Stimulated activated CD8-positive, alpha-beta memory T cell treated with anti-CD3 and anti-CD28 coated beads, Interleukin-2, amount 100 ng/mL, for 48 hours (primary cell): ENCODE results near the gene MYL11.

Source experiments
- DNase-seq, 2 donors: peaks; one replicate each; pipeline ENCODE4 v3.0.0-alpha.2; 2020; ENCODE audit warnings: low read depth in 2 of 2

Gene MYL11

GRCh38 chr16:30370456-30371247, 4.0 kb upstream of the MYL11 start, which contains the start of gene TBC1D10B:
TSS of gene TBC1D10B (minus strand) at chr16:30370494. CDS start at chr16:30370183, 311 bp downstream.
- DNase-seq = peak; percentile 92 to 98

DNA sequence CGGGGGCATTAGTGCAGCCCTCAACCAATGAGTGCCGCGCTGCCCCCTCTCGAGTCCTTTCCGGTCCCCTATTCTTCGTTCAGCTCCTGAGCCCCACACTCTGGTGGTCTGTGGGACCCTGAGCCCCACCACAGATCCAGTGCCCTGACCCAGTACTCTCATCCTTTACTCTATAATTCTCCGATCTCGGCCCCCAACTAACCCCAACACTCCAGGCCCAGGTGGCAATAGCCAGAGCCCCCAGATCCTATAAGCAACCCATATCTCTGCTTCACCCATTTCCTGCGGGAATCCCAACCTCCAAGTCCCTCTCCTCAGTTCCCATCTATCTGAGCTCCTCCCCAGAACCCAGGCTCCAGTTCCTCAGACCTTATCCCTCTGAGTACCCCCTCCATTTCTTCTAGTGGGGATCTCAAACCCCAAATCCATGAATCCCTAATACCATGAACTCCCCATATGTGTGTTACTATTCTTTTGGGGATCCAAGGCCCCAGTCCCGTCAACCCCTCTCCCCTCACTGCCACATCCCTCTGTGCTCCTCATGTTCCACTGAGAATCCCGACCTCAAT, 3.3 kb upstream of the MYL11 start:
- DNase-seq = no peak

- DNase-seq = no peak
These were observed 2.4 kb upstream of the MYL11 start for GRCh38 chr16:30372038-30372712.

DNA sequence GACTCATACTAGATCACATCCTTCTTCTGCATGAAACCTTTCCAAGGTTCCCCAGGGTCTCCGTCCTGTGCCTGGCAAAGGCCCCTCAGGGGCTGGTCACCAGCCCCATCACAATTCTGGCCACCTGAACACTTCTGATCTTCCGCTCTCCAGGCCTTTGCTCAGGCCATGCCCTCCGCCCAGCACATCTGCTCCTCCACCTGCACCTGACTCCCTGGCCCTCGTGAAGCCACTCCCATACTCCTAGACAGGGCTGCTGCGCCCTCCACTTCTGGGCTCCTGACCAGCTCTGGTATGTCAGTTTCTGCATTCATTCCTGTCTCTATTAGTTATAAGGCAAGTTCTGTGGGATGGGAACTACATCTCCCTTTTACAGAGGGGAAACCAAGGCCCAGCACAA, 1.9 kb upstream of the MYL11 start:
- DNase-seq = no peak

DNA sequence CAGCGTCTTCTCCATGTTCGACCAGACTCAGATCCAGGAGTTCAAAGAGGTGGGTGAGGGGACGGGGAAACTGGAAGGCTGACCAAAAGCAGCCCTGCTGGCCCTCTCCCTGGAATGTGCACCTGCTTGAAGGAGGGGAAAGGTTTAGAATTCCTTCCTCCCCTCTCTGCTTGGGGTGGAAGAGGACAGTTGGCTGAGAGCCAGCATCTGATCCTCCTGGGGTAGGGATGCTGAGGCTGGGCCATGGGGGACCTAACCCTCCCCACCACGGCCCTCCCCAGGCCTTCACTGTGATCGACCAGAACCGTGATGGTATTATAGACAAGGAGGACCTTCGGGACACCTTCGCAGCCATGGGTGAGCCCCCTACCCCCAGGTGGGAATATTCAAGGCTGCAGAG, 1.3 kb downstream of the MYL11 start:
- DNase-seq = no peak

DNA sequence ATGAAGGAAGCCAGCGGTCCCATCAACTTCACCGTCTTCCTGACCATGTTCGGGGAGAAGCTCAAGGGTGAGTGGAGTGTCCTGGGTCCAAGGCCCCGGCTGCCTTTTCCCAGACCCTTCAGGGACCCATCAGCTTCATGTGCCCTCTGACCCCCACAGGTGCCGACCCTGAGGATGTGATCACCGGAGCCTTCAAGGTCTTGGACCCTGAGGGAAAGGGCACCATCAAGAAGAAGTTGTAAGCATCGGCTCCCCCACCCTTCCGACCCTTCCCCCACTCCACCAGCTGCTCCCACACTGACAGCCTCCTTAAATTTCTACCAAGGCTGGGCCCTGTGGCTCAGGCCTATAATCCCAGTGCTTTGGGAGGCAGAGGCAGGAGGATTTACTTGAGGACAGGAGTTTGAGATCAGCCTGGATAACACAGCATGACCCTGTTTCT, 1.9 kb downstream of the MYL11 start:
- DNase-seq = no peak

DNA sequence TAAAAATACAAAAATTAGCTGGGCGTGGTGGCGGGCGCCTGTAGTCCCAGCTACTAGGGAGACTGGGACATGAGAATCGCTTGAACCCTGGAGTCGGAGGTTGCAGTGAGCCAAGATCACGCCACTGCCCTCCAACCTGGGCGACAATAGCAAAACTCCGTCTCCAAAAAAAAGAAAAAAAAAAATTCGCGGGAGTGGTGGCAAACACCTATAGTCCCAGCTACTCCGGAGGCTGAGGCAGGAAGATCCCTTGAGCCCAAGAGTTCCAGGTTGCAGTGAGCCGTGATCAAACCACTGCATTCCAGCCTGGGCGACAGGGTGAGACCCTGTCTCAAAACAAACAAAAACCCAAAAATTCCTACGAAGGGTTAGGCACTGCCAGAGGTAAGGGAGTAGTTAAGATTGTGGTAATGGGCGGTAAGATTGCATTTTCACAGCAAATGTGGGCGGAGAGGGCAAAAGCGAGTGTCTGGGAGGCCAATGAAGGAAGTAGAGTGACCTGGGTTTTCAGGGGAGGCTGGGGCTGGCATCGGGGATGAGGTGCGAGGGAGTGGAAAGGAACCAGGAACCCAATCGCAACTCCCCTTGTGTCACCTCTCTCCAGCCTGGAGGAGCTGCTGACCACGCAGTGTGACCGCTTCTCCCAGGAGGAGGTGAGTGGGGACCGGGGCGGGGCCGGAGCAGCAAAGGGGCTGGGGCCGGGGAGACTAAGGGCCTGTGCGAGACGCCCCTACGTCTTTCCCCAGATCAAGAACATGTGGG, 2.6 kb downstream of the MYL11 start:
- DNase-seq = no peak

- DNase-seq = peak; percentile 69 to 78
These were observed 3.2 kb downstream of the MYL11 start for GRCh38 chr16:30377812-30378235.

- DNase-seq = peak; percentile 99 to 100
These were observed 3.9 kb downstream of the MYL11 start for GRCh38 chr16:30378236-30379157.

DNA sequence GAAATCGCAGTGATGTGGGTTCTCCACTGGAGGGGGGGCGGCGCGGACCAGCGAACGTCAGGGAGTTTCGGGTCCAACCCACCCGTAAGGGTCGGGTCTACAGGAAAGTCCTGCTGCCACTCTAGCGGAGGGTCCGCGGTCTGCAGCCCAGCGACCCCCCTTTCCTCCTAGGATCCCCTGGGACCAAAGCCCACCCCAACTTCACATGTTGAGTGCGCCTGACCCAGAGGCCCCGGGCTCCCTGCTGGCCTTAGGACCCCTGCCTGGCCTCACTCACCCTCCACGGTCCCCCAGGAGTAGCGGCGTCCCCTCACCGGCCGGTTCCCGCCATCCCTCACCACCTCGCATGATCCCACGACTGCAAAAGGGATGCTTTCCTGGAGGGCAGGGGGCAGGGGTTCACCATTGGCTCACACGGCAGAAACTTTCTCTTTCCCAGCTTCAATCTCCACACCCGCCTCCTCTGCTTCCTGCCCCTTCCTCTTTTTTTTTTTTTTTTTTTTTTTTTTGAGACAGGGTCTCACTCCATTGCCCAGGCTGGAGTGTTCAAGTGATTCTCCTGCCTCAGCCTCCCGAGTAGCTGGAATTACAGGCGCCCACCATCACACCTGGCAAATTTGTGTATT, 4.7 kb downstream of the MYL11 start:
- no peak for DNase-seq

DNA sequence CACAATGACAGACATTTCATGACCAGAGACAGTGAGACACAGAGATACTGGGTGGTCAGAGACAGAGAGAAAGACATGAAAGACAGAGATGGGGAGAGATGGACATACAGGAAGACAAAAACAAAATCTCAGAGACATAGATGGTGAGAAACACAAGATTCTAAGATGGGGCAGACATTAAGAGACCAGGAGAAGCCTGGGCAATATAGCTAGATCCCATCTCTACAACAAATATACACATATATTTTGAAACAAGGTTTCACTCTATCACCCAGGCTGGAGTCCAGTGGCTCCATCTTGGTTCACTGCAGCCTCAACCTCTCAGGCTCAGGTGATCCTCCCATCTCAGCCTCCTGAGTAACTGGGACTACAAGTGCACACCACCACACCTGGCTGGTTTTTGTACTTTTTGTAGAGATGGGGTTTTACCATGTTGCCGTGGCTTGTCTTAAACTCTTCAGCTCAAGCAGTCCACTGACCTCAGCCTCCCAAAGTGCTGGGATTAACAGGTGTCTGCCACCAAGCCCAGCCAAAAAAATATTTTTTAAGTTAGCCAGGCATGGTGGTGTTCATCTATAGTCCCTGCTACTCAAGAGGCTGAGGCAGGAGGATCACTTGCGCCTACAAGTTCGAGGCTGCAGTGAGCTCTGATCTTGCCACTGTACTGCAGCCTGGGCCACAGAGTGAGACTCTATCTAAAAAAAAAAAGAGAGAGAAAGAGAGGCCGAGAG, 5.6 kb downstream of the MYL11 start:
- no peak for DNase-seq

GRCh38 chr16:30380803-30381208, 6.2 kb downstream of the MYL11 start:
- DNase-seq = no peak

DNA sequence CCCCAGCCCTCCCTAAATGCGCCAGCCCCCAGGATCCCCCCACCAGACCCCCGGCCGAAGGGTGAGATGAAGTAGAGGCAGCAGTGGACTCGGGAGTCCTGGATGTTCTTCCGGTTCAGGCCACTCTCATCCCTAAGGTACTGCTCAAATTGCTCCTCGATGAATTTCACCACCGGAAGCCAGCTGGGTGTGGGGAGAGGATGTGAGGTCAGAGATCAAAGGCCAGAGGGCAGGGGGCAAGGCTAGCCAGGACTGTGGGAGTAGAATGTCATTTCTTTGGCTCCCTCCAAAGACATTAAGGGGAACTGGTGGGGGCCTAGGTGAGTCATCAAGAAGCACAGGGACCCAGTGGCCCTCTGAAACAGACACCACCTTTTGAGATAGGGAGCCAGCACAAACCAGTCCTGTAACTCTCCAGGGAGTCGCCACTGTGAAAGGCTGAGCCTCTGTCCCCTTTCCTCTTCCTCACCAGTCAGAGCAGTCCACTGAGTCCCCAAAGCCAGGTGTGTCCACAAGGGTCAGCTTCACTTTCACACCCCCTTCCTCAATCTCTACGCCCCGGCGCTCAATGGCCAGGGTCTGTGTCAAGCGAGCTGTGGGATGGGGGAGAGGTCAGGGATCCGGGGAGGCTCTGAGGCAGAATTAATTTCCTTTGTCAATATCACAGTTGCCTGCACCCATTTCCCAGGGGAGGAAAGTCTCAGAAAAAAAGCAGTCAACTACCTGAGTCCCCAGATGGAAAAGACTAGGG, 6.9 kb downstream of the MYL11 start:
- DNase-seq = no peak

DNA sequence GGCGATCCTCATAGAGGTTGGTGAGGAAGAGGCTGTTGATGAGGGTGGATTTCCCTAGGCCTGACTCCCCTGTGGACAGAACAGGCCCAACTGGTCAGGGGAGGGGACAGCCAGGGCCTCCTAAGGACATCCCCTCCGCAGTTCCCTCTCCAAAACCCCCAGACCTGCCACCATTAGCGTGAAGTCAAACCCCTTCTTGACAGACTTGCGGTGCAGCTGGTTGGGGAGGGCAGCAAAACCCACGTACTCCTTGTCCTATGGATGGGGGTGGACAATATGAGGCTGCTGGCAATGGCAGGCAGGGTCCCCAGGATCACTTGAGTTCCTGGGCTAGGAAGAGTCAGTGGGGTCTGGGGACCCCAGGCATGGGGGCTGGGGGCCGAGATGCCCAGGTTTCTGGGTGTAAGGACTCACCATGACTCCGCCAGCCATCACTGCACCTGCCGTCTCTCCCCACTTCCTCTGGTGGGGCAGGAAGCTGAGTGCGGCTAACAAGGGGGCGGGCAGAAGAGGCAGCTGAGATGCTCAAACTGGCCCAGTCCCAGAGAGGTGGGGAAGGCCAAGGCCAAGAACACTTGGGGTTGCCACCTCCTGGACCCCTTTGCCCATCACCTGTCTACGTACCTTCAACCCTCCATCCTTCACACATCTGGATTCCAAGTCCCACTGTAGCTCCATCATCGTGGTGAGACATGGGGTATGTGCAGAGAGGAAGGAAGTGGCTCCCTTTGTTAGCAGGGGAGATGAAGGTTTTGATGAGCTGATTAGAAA, 7.7 kb downstream of the MYL11 start, which contains the start of gene SEPTIN1:
Gene SEPTIN1 (minus strand): TSS at position 451 of the 771 bp plus-strand sequence. CDS start 19 bp downstream, at position 432.
- peak; percentile 59 to 67 for DNase-seq

DNA sequence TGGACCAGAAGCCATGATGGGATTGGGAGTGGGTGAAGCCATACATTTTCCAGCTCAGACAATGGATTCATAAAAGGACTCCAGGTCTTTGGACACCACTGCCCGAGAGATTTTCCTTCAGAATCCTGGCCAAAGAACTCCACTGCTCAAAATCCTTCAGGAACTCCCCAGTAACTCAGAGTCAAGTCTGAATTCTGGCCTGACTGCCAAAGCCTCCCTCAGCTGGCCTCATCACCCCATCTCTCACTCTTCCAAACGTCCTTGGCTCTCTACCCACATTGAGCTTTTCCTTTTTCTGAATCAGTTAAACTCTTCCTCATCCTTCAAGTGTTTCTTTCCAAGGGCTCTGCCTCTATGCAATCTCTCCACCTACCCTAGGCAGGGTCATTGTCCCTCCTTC, 8.9 kb downstream of the MYL11 start:
- DNase-seq = no peak

DNA sequence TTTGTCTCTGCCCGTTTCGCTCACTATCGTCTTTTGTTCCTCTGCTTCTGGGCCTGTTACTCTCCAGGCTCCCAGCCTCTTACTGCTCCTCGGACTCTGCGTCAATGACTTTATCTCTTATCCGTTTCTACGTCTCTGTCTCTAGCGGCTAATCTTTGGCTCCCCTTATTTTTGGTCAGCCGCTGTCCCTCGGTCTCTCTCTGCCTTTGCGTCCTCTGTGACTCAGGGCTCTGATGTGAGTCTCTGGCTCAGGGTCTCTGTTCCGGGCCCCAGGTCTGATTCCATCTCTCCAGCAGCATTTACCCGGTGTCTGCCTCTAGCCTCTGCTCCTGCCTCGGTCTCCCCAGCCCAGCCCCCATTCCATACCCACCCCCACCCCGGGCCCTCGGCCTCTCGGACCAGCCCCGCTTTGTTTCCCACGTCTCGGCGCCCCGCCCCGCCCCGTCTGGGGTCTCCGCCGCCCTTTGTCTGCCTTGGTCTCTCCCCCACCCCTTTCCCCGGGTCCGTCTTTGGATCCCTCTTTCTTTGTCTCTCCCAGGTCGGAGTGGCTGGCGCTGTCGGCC, 20.1 kb downstream of the MYL11 start:
- DNase-seq = no peak

GRCh38 chr16:30395155-30395991, 20.8 kb downstream of the MYL11 start, which contains the start of gene ZNF48:
TSS of gene ZNF48 (plus strand) at chr16:30395420. CDS start at chr16:30395795, 375 bp downstream.
- DNase-seq = peak; percentile 48 to 57
